Measurements from ENCODE around the gene PDE7B. TPM values are rescaled to one million over a fixed set of nuclear protein-coding genes. Genes with fewer than 3 reads are reported as not detected.
A peak's percentile ranks its signal among the peaks of the same experiment; 100 is the strongest.
"Not testable (repeated sequence)": the region's sequence is repeated elsewhere in the genome, so short reads cannot be mapped to it uniquely, and the experiment has no call there.

The PDE7B gene
- total RNA-seq, 1 experiment from 2014 or later, result 1.3 TPM

GRCh38 chr6:136102991-136103688 is 251.6 kb downstream of the PDE7B start:
- DNase-seq (ENCODE audit: low read depth), result no peak

GRCh38 chr6:136103763-136104311 is 252.3 kb downstream of the PDE7B start:
- no peak for DNase-seq (ENCODE audit: low read depth)

- DNase-seq (ENCODE audit: low read depth), result no peak
Observed at GRCh38 chr6:136104556-136104955, 253.1 kb downstream of the PDE7B start.

- not testable (repeated sequence) for DNase-seq (ENCODE audit: low read depth)
Observed at GRCh38 chr6:136105797-136106196, 254.3 kb downstream of the PDE7B start.

GRCh38 chr6:136108361-136108945 is 257.0 kb downstream of the PDE7B start:
- DNase-seq (ENCODE audit: low read depth), result no peak

- DNase-seq (ENCODE audit: low read depth), result no peak
Observed at GRCh38 chr6:136111831-136112230, 260.3 kb downstream of the PDE7B start.

GRCh38 chr6:136112262-136112661 is 260.8 kb downstream of the PDE7B start:
- no peak for DNase-seq (ENCODE audit: low read depth)

- peak; percentile 69 for DNase-seq (ENCODE audit: low read depth)
Observed at GRCh38 chr6:136113736-136114173, 262.3 kb downstream of the PDE7B start.

- DNase-seq (ENCODE audit: low read depth), result no peak
Observed at GRCh38 chr6:136114661-136115060, 263.2 kb downstream of the PDE7B start.

GRCh38 chr6:136115941-136116340 is 264.4 kb downstream of the PDE7B start:
- DNase-seq (ENCODE audit: low read depth), result no peak

- no peak for DNase-seq (ENCODE audit: low read depth)
Observed at GRCh38 chr6:136117081-136117480, 265.6 kb downstream of the PDE7B start.

GRCh38 chr6:136118787-136119186 is 267.3 kb downstream of the PDE7B start:
- DNase-seq (ENCODE audit: low read depth), result no peak

GRCh38 chr6:136123468-136123867 is 272.0 kb downstream of the PDE7B start:
- no peak for DNase-seq (ENCODE audit: low read depth)

GRCh38 chr6:136125585-136125984 is 274.1 kb downstream of the PDE7B start:
- no peak for DNase-seq (ENCODE audit: low read depth)

GRCh38 chr6:136127873-136128272 is 276.4 kb downstream of the PDE7B start:
- DNase-seq (ENCODE audit: low read depth), result no peak

- no peak for DNase-seq (ENCODE audit: low read depth)
Observed at GRCh38 chr6:136129365-136129764, 277.9 kb downstream of the PDE7B start.

- no peak for DNase-seq (ENCODE audit: low read depth)
Observed at GRCh38 chr6:136134268-136134667, 282.8 kb downstream of the PDE7B start.

GRCh38 chr6:136134751-136135150 is 283.2 kb downstream of the PDE7B start:
- no peak for DNase-seq (ENCODE audit: low read depth)

GRCh38 chr6:136136274-136136673 is 284.8 kb downstream of the PDE7B start:
- no peak for DNase-seq (ENCODE audit: low read depth)

GRCh38 chr6:136137008-136137692 is 285.6 kb downstream of the PDE7B start:
- DNase-seq (ENCODE audit: low read depth), result peak; percentile 71

- DNase-seq (ENCODE audit: low read depth), result no peak
Observed at GRCh38 chr6:136137739-136138402, 286.4 kb downstream of the PDE7B start.

GRCh38 chr6:136139111-136139510 is 287.6 kb downstream of the PDE7B start:
- not testable (repeated sequence) for DNase-seq (ENCODE audit: low read depth)

Data from HT1080 (cell line).